ENCODE measurements around the gene UBR1.

GRCh38 chr15:43100971-43101370, 4.9 kb downstream of the UBR1 start:
- TF ChIP-seq SIN3A (IDR thresholded peaks at IDR 0.05; ENCODE audit: borderline replicate concordance, insufficient read depth, low read length) (no peak), POLR2AphosphoS5 (IDR thresholded peaks at IDR 0.05; ENCODE audit: low read depth, low read length) (no peak), TAF1 (IDR thresholded peaks at IDR 0.05; ENCODE audit: borderline replicate concordance, insufficient read depth, low read length) (no peak), REST (IDR thresholded peaks at IDR 0.05; ENCODE audit: insufficient read depth in 1 of 2, low read depth in 2 of 2, low read length in 2 of 2) (no peak), FOXP2 (optimal IDR thresholded peaks at IDR 0.05; ENCODE audit: borderline replicate concordance, extremely low read depth, extremely low read length, insufficient read depth) (no peak)

Data from PFSK-1 (cell line).